ENCODE data around the gene SLC26A11. TPM values are rescaled to one million over a fixed set of nuclear protein-coding genes. Genes with fewer than 3 reads are reported as not detected.

Gene SLC26A11
- total RNA-seq = 9.2 TPM

DNA sequence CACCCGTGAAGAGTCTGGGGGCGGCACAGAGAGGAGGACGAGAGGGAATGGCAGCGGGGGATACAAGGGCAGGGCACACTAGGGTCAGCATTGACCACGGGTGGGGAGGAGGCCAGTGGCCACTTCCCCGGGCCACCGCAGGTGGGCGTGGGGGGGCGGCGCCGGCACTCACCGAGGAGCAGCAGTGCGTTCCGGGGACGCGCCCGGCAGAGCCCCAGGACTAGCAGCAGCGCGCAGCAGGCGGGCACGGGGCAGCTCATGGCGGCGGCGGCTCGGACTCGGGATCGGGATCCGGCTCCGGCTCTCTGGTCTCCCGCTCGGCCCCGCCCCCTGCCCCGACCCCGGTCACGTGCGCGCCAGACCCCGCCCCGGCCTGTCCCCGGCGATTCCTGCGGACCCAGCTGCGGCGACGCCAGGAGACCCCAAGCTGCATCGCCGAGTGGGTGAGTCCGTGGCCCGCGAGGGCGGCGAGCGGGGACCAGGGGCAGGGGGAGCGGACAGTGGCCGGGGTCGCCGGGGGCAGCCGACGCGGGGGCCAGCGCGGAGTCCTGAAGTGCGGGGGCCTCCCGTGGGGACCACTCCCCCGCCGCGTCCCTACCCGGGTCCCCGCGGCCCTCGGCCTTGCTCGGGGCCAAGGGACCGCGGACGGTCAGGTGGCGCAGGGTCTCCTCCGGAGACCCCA, at the start of gene SLC26A11, which contains the start of gene SGSH:
Gene SLC26A11 (plus strand): TSS at position 374 of the 682 bp plus-strand sequence. CDS start 1,134 bp downstream, outside the sequence.
Gene SGSH (minus strand): TSS at position 280 of the 682 bp plus-strand sequence. CDS start 20 bp downstream, at position 260.
- peak; percentile 83 for DNase-seq

DNA sequence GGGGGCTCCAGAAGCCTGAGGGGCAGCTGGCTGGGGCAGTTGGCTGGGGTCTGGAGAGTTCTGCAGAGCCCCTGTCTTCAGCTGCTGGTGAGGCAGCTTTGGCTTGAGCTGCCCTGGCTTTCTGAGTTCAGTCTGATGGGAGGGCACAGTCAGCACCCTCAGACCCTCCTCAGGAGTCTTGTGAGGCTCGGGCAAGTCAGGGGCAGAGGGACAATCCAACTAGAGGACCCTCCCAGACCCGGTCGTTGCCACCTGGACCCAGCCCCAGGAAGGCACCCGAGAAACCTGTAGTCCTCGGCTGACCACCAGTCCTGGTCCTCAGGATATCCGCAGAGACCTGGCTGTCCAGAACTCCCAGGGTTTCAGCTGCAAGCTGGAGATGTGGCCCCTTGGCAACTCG, 48.5 kb upstream of the SLC26A11 start:
- no peak for DNase-seq

DNA sequence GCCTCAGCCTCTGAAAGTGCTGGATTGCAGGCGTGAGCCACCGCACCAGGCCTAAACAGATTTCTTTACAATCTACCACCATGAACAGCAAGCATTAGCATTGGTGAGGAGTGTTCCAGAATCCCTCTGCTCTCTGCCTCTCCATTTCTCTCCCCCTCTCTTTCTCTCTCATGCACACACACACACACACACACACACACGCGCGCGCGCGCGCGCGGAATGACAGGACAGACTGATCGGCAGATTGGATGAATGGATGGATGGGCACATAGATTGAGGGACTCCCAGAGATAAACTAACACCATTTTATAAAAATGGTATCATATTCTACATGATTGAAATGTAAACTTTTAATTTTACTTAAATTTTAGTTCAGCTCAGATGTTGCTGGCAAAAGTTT, 47.1 kb upstream of the SLC26A11 start:
- DNase-seq = no peak

DNA sequence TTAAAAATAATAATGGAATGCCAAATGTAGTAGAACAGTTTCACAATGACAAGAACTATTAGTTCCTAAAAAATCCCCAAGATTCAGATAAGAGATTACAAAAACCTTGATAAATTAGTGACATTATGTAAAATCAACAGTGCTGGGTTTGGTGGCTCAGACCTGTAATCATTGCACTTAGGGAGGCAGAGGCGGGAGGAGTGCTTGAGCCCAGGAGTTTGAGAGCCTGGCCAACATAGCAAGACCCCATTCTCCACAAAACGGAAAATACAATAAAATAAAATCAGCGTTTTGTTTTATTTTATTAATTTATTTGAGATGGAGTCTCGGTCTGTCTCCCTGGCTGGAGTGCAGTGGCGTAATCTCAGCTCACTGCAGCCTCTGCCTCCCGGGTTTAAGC, 46.3 kb upstream of the SLC26A11 start:
- no peak for DNase-seq

DNA sequence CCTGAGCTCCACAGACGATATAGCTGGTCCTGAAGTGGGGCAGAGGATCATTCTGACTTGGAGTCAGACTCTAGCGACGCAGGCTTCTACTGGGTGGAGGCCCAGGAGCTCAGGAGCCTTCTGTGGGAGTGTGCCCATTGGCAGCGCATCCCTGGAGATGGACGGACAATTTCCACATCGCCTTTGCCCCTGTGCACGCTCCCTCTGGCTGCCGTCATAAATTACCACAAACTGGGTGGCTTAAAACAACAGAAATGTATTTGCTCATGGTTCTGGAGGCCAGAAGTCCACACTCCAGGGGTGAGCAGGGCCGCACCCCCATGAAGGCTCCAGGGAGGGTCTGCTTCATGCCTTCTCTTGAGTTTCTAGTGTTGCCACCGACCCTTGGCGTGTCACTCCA, 43.5 kb upstream of the SLC26A11 start:
- DNase-seq = no peak

DNA sequence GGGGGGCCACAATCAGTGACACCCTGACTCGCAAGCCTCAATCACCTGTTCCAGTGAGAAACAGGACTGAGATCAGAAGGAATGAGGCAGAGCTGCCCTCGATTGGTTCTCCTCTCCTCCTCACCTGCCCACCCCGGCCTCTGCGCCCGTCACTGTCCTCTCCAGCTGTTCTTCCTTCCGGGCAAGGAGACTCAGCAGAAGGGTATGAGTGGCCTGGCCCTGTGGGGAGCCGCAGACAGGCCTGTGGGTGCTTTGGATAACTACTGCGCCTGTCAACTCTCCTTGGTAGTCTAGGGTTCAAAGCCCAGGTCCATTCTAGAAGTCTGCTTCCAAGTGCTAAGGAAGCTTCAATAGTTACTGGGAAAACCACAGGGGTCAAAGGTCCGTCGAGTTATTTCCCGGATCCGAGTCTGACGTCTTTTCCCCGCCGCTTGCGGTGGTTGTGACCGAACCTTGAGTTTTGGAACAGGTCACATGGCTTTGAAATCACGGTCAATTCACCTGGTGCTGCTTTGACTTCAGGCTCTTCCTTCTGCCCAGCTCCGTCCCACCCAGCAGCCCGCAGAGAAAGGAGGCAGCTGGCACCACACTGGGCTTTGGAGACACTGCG, 42.1 kb upstream of the SLC26A11 start:
- DNase-seq = no peak

DNA sequence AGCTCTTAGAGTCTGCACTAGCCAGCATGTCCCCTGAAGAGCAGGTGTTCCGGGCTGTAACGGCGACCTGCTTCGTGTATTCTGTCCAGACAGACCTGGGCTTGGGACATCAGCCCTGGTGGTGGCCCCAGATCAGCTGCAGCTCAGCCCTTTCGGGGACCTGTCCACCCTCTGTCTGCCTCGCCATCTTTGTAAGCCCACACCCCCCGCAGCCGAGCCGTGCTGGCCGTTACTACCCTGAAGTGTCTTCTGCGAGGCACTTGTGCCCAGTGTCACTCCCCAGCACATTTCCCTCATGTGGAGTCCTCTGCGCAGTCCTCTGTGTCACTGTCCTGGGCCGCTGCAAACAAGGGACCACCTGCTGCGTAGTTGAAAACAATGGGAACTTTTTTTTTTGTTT, 40.0 kb upstream of the SLC26A11 start:
- DNase-seq = no peak

DNA sequence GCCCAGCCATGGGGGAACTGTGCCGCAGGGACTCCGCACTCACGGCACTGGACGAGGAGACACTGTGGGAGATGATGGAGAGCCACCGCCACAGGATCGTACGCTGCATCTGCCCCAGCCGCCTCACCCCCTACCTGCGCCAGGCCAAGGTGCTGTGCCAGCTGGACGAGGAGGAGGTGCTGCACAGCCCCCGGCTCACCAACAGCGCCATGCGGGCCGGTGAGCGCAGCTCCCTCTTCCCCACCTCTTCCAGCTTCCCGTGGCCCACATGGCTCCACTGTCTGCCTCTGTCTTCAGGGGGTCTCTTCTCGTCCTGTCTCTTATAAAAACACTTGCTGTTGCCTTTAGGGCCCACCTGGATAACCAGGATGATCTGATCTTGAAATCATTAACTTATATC, 38.8 kb upstream of the SLC26A11 start:
- DNase-seq = no peak

DNA sequence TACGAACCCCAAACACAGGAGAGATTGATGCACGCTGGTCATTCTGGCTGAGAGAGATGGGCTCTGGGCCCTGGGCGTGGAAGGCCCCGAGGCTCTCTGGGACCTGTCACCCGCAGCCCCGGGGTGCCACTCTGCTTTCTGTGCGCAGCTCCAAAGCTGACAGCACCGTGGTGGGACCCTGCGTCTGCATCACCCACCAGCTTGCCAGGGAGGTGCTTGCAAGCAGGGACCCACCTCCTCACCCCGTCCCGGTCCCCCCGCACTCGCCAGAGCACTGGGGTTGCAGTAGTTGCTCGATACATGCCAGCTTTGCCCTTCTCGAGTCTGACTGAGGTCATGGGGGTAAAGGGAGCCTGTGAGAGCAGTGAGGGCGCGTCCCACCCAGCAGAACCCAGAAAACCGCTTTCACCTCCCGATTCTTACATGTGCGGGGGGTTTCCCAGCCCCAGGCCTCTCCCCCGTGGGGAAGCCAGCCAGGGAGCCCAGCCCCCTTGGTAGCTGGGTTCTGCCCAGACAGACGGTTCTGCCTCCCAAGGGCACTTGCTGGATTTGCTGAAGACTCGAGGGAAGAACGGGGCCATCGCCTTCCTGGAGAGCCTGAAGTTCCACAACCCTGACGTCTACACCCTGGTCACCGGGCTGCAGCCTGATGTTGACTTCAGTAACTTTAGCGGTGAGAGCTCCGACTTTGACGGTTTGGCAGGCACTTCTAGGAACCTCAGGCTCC, 37.9 kb upstream of the SLC26A11 start:
- no peak for DNase-seq

DNA sequence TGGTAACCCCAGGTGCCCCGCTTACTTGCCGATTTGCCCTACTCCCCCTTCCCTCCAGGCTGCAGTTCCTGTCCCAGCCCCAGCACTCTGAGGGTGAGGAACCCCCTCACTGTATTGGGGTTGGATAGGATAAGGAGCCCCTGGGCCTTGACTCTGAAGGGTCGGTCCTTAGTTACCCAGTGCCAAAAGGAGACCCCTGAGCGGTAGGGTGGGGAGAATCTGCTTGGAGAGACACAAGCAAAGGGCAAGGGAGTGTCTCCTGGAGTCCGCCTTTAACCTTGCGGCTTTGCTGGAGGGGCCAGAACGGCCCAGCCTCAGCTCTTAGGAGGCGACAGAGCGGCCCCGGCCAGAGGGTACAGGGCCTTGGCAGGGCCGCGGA, 37.4 kb upstream of the SLC26A11 start:
- no peak for DNase-seq

DNA sequence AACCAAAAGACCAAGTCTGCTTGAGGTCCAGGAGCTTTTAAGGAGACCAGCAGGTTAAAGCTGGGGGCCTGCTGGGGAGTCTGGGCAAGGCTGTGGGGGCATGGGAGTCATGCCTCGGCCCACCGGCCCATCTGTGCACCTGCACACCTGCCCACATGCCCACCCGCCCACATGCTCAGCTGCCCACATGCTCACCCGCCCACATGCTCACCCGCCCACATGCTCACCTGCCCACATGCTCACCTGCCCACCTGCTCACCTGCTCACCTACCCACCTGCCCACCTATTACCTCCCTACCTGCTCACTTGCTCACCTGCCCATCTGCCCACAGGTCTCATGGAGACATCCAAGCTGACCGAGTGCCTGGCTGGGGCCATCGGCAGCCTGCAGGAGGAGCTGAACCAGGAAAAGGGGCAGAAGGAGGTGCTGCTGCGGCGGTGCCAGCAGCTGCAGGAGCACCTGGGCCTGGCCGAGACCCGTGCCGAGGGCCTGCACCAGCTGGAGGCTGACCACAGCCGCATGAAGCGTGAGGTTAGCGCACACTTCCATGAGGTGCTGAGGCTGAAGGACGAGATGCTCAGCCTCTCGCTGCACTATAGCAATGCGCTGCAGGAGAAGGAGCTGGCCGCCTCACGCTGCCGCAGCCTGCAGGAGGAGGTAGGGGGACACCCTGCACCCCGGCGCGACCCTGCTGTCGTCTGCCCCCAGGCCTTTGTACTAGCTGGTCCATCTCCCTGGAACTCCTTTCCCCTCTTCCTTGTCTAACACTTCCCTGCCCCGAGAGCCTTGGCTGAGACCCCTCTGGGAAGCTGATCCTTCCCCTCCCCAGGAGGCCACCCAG, 36.4 kb upstream of the SLC26A11 start:
- no peak for DNase-seq

DNA sequence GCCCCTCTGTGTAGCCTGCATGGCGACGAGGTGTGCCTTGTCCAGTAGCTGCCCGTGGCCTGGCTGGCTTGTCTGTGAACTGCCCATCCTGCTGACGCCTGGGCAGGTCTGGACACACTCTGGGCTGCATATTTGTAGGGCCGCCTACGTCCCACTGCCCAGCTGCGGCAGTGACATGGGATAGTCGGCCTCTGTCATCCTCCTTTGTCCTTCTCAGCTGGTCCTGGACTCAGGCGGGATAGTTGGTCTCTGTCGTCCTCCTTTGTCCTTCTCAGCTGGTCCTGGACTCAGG, 35.9 kb upstream of the SLC26A11 start:
- no peak for DNase-seq

DNA sequence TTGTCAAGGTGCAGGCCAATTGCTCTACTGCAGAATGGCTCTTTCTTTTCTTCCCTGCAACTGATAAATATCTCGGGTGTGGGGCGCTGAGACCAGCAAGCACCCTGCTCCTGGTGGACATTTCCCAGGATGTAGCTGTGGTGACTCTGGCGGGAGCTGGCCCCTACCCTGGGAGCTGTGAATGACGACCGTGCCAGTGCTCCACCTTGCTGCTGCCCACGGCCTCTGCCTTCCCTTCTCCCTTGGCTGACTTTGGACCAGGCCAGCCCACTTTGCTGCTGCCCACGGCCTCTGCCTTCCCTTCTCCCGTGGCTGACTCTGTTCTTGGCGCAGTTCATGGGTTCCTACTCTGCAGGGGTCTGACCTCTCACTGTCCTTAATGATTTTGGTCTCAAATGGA, 34.3 kb upstream of the SLC26A11 start:
- no peak for DNase-seq

DNA sequence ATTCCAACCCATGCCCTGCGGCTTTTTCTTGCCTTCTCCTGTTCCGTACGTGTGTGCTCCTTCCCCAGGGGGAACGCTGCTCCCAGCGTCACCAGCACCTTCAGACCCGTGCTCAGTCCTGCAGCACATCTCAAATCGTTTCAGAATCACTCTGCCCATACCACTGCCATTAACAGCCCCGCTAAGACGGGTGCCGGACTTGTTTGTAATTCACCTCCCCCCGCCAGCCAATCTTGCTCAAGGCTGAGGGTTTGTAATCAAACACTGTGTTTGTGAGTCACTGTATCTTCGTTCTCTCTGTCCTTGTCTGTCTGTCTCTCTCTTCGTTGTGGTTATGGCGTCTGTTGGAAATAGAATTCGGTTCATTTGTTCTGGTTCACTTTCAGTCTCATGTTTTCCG, 33.1 kb upstream of the SLC26A11 start:
- DNase-seq = no peak

DNA sequence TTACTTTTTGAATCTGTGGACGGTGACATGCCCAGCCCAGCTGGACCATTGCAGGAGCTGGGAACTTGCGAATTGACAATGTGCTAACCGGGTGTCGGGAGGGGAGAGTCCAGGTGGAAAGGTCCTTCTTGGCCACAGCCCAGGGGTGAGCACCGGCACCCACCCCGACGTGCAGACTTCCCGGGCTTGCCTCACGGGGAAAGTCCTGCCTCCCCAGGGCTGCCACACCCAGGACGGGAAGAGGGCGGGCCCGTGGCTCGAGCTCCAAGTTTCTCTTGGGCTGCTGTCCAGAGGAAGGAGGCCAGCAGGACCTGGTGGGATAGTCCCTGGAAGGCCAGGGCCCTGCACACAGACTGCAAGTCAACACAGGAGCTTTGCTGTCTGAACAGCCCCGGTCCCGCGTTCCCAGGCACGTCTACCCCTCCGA, 32.7 kb upstream of the SLC26A11 start:
- DNase-seq = no peak

DNA sequence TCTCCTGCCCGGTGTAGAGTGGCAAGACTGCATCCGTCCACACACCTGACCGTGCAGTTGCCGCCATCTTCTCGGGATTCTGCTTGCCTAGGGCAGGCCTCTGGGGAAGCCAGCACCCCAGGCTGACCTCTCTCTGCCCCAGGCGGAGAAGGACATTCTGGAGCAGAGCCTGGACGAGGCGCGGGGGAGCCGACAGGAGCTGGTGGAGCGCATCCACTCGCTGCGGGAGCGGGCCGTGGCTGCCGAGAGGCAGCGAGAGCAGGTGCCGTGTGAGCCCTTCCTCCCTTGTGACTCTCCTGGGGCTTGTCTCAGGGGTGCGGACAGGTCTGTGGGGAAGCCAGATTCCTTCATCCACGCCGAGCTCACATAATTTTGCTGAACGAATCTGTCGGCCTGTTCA, 30.6 kb upstream of the SLC26A11 start:
- DNase-seq = no peak

DNA sequence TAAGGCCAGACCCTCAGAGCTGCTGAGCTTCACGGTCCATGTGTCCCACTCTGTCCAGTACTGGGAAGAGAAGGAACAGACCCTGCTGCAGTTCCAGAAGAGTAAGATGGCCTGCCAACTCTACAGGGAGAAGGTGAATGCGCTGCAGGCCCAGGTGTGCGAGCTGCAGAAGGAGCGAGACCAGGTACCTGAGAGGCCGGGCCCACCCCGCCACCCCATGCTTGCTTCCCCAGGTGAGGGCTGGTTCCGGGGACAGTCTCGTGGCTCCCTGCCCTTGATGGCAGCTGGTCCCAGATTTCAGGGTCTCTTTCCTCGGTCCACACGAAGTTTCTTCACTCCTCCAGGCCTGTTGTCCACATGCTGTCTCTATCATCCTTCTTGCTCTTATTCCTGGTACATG, 29.5 kb upstream of the SLC26A11 start:
- DNase-seq = no peak

DNA sequence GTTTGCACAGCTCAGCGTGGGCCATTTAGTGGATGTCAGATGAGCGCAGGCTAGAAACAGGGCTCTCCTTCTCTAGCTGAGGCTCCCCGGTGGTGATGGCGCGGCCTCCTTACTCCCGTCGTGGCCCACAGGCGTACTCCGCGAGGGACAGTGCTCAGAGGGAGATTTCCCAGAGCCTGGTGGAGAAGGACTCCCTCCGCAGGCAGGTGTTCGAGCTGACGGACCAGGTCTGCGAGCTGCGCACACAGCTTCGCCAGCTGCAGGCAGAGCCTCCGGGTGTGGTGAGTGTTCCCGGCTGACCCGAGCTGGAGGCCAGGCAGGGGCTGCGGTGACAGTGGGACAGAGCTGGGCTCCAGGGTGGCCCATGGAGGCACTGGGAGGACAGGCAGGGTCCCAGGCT, 29.0 kb upstream of the SLC26A11 start:
- no peak for DNase-seq

DNA sequence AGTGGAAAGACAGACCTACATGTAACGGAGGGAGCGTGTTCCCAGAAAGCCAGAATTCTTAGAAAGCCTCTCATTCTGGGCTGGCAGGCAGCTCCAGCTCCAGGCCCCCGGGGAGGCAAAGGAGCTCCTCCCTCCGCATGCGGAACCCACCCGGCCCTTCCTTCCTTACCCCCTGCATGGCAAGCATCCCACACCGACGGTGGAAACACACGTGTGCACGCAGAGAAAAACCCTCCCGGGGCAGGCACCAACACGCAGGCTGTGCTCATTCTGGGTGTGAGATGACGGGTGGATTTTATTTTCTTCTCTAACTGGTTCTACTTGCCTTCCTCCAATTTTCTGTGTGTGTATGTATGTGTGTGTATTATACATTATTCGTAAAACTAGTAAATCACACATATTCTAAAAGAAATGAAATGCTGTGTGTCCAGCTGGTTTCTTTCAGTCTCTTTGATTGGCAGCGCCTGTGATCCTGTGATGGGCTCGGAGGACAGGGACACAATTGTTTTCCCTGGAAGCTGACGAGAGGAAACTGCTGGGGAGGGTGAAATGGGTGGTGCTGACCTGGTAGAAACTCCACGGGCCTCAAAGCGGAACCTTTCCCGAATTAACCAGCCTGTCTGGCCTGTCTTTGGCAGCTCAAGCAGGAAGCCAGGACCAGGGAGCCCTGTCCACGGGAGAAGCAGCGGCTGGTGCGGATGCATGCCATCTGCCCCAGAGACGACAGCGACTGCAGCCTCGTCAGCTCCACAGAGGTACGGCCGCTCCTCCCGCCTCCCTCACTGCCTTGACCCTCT, 28.2 kb upstream of the SLC26A11 start:
- DNase-seq = peak; percentile 67

DNA sequence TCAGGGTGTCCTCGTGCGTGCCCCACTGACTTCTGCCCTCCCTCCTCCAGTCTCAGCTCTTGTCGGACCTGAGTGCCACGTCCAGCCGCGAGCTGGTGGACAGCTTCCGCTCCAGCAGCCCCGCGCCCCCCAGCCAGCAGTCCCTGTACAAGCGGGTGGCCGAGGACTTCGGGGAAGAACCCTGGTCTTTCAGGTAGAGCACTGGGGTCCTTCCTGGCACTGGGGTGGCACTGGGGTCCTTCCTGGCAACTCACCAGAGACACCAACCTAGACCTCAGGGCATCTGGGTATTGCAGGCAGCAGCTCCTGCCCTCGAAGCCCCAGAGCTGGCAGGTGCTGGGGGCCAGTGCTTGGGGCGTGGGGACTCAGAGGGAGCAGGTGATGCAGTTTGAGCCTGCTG, 25.1 kb upstream of the SLC26A11 start:
- DNase-seq = no peak

DNA sequence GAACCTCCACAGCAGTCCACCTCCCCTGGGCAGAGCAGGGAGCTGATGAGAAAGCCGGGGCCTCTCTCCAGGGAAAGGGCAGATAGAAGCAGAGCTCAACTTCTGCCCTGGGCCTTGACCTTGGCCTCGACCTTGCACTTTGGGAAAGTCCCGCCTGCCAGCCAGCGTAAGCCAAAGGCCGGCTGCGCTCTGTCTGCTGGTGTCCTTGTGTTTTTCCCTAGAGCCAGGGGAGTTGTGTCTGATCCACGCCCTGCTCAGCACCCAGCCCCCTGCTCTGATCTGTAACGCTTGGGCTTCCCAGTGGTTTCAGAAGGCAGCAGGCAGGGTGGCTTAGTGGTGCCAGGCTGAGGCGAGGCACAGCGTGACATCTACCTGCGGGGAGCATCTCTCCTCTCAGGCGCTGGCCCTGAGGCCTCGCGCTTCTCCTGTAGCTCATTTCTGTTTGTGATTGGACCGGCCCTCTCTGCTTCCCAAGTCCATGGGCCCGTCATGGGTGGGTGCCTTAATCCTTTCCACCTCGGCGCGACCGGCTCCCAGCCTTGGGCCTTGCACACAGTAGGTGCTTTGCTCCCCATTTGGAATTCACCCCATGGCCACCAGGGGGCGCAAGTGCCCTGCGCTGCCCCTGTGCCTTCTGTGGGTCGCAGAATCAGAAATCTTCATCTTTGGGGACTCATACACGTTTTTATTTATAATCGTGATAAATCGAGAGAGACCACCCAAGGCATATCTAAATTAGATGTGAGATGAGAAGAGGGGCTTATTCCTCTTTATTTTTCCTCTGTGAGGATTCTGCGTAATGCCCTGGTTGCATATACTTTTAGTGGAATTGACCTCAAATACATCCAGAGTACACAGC, 24.3 kb upstream of the SLC26A11 start:
- DNase-seq = peak; percentile 13

All from tongue (tissue), 2 donors.